Osteocyte (in vitro differentiated cells): Measurements from ENCODE around the gene NUAK1. TPM values are rescaled to one million over a fixed set of nuclear protein-coding genes. Genes with fewer than 3 reads are reported as not detected.

Experiments used
- DNase-seq: peaks from one replicate; pipeline ENCODE4 v3.0.0; 2021; ENCODE audit warnings: mixed read lengths; ENCODE audit not compliant: unreplicated experiment; ENCODE audit errors: extremely low spot score
- H3K27ac Mint-ChIP-seq: one replicate; pipeline ENCODE4 v1.8.0; 2021; ENCODE audit warnings: mild to moderate bottlenecking, mixed read lengths; ENCODE audit not compliant: unreplicated experiment
- H3K27me3 Mint-ChIP-seq: one replicate; pipeline ENCODE4 v1.8.0; 2021; ENCODE audit warnings: mixed read lengths; ENCODE audit not compliant: unreplicated experiment
- H3K36me3 Mint-ChIP-seq: one replicate; pipeline ENCODE4 v1.8.0; 2021; ENCODE audit warnings: mixed read lengths; ENCODE audit not compliant: unreplicated experiment
- H3K4me1 Mint-ChIP-seq: one replicate; pipeline ENCODE4 v1.8.0; 2021; ENCODE audit warnings: mixed read lengths; ENCODE audit not compliant: unreplicated experiment
- H3K4me3 Mint-ChIP-seq: one replicate; pipeline ENCODE4 v1.8.0; 2021; ENCODE audit warnings: mild to moderate bottlenecking, moderate library complexity, mixed read lengths; ENCODE audit not compliant: unreplicated experiment
- H3K9me3 Mint-ChIP-seq: one replicate; pipeline ENCODE4 v1.8.0; 2021; ENCODE audit warnings: mixed read lengths; ENCODE audit not compliant: unreplicated experiment
- CTCF ChIP-seq: fragments of 200-600 bp; sonication (generic); IDR thresholded peaks from 2 replicates; pipeline ENCODE4 v1.5.0; 2021; ENCODE audit warnings: antibody characterized with exemption, mild to moderate bottlenecking, moderate library complexity
- total RNA-seq: library from RNA; stranded (reverse); gene quantifications from 2 replicates; pipeline ENCODE4 v1.2.1, GENCODE V29; 2021

NUAK1 gene
- total RNA-seq, 1 donor from 2014 or later = 21.1 TPM

GRCh38 chr12:106131676-106132075, 7.1 kb downstream of the NUAK1 start:
- Mint-ChIP-seq H3K4me3 (no peak overlapping the region), H3K27me3 (no peaks in the 10 kb centered on the region), H3K9me3 (no peaks in the 10 kb centered on the region), H3K27ac (no peak overlapping the region), H3K36me3 (no peaks in the 10 kb centered on the region), H3K4me1 (peaks cover 82% of the 10 kb centered on the region)
- no peak for TF ChIP-seq CTCF
- DNase-seq = no peak

GRCh38 chr12:106130474-106131113, 8.2 kb downstream of the NUAK1 start:
- Mint-ChIP-seq H3K9me3 (no peaks in the 10 kb centered on the region), H3K4me1 (peaks cover 82% of the 10 kb centered on the region), H3K4me3 (no peak overlapping the region), H3K36me3 (no peaks in the 10 kb centered on the region), H3K27me3 (no peaks in the 10 kb centered on the region), H3K27ac (no peak overlapping the region)
- no peak for DNase-seq
- TF ChIP-seq CTCF = no peak

GRCh38 chr12:106128585-106129328, 10.0 kb downstream of the NUAK1 start:
- Mint-ChIP-seq H3K27me3 (no peaks in the 10 kb centered on the region), H3K36me3 (no peaks in the 10 kb centered on the region), H3K4me1 (peaks cover 78% of the 10 kb centered on the region), H3K9me3 (no peaks in the 10 kb centered on the region), H3K27ac (no peak overlapping the region), H3K4me3 (no peak overlapping the region)
- no peak for DNase-seq
- TF ChIP-seq CTCF = no peak

GRCh38 chr12:106127338-106128126, 11.2 kb downstream of the NUAK1 start:
- peak; percentile 31 for TF ChIP-seq CTCF
- peak overlapping the region; percentile 74 for H3K27ac Mint-ChIP-seq
- no peaks in the 10 kb centered on the region for H3K27me3 Mint-ChIP-seq
- no peaks in the 10 kb centered on the region for H3K36me3 Mint-ChIP-seq
- peaks cover 76% of the 10 kb centered on the region for H3K4me1 Mint-ChIP-seq
- no peak for DNase-seq
- no peaks in the 10 kb centered on the region for H3K9me3 Mint-ChIP-seq
- no peak overlapping the region for H3K4me3 Mint-ChIP-seq
